ENCODE data around the gene ST6GAL2. TPM values are rescaled to one million over a fixed set of nuclear protein-coding genes. Genes with fewer than 3 reads are reported as not detected.

Gene ST6GAL2
- total and polyA plus RNA-seq, 2 of the 8 experiments (the other 6 are each of a cell fraction or from before 2014, with no cell fraction given), result 2.7 to 17.5 TPM

DNA sequence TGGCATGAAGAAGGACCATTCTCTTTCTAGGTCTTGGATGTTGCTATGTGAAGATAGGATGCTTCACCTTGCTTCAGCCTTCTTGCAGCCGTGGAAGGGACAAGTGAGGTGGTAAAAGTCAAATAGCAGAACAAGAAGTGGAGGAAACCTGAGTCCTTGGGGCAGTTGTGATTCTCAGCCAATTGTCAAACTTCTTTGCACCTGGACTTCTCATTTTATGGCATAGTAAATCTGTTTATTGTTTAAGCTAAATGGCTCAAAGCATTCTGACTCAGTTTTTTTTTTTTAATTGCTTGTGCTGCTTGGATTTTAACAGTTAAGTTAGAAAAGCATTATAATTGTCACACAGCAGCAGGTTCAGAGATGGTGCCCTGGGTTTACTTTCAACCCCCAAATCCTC lies 33.0 kb upstream of the ST6GAL2 start (continued):
- TF ChIP-seq, protein P1, sequence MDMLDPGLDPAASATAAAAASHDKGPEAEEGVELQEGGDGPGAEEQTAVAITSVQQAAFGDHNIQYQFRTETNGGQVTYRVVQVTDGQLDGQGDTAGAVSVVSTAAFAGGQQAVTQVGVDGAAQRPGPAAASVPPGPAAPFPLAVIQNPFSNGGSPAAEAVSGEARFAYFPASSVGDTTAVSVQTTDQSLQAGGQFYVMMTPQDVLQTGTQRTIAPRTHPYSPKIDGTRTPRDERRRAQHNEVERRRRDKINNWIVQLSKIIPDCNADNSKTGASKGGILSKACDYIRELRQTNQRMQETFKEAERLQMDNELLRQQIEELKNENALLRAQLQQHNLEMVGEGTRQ (IDR thresholded peaks at IDR 0.05; ENCODE audit: low read length), result no peak
- TF ChIP-seq ZNF274 (IDR thresholded peaks at IDR 0.05; ENCODE audit: borderline replicate concordance, extremely low read depth, low read length) (no peak), TBP (IDR thresholded peaks at IDR 0.05; ENCODE audit: low read depth, low read length) (no peak), KDM5A (IDR thresholded peaks at IDR 0.05; ENCODE audit: low read length) (no peak), HDAC2 (IDR thresholded peaks at IDR 0.05; ENCODE audit: borderline replicate concordance in 1 of 2, low read depth in 2 of 2, low read length in 2 of 2) (no peak), KDM1A (IDR thresholded peaks at IDR 0.05; ENCODE audit: borderline replicate concordance, low read length) (no peak), CEBPB (IDR thresholded peaks at IDR 0.05; ENCODE audit: low read depth, low read length) (no peak), KDM4A (IDR thresholded peaks at IDR 0.05; ENCODE audit: low read depth, low read length, severe bottlenecking) (no peak)

All from H1 (cell line).